Activated CD4-positive, alpha-beta T cell treated with anti-CD3 and anti-CD28 coated beads, Interleukin-2, amount 50 U/mL, for 16 hours (primary cell): ENCODE results near the gene SLC27A2.
"Not testable (repeated sequence)": the region's sequence is repeated elsewhere in the genome, so short reads cannot be mapped to it uniquely, and the experiment has no call there.

Experiments used
- DNase-seq: peaks from one replicate; pipeline ENCODE4 v3.0.0-alpha.2; 2020

SLC27A2 gene

GRCh38 chr15:50181969-50182218, at the start of gene SLC27A2:
TSS of gene SLC27A2 (plus strand) at chr15:50182196. CDS start at chr15:50182428, 232 bp downstream.
- no peak for DNase-seq

GRCh38 chr15:50132251-50132984, 49.6 kb upstream of the SLC27A2 start:
- DNase-seq: not testable (repeated sequence)

- no peak for DNase-seq
Measured at GRCh38 chr15:50134524-50135024, 47.4 kb upstream of the SLC27A2 start.

GRCh38 chr15:50135031-50135551, 46.9 kb upstream of the SLC27A2 start:
- DNase-seq: peak; percentile 94

- peak; percentile 78 for DNase-seq
Measured at GRCh38 chr15:50137330-50137761, 44.6 kb upstream of the SLC27A2 start.

GRCh38 chr15:50137893-50138292, 44.1 kb upstream of the SLC27A2 start:
- DNase-seq: peak; percentile 37

- DNase-seq: no peak
Measured at GRCh38 chr15:50138391-50138790, 43.6 kb upstream of the SLC27A2 start.

- DNase-seq: no peak
Measured at GRCh38 chr15:50140098-50140497, 41.9 kb upstream of the SLC27A2 start.

- DNase-seq: no peak
Measured at GRCh38 chr15:50140983-50141382, 41.0 kb upstream of the SLC27A2 start.

- no peak for DNase-seq
Measured at GRCh38 chr15:50141856-50142255, 40.1 kb upstream of the SLC27A2 start.

GRCh38 chr15:50143255-50143860, 38.6 kb upstream of the SLC27A2 start:
- DNase-seq: no peak

- no peak for DNase-seq
Measured at GRCh38 chr15:50144341-50145120, 37.5 kb upstream of the SLC27A2 start.

- peak; percentile 59 for DNase-seq
Measured at GRCh38 chr15:50145451-50145872, 36.5 kb upstream of the SLC27A2 start.

- DNase-seq: no peak
Measured at GRCh38 chr15:50146632-50147031, 35.4 kb upstream of the SLC27A2 start.

GRCh38 chr15:50148362-50148963, 33.5 kb upstream of the SLC27A2 start:
- DNase-seq: no peak

- DNase-seq: no peak
Measured at GRCh38 chr15:50149090-50149489, 32.9 kb upstream of the SLC27A2 start.

GRCh38 chr15:50150349-50150748, 31.6 kb upstream of the SLC27A2 start:
- DNase-seq: peak; percentile 55

GRCh38 chr15:50150851-50151250, 31.1 kb upstream of the SLC27A2 start:
- no peak for DNase-seq

GRCh38 chr15:50151476-50151875, 30.5 kb upstream of the SLC27A2 start:
- no peak for DNase-seq

GRCh38 chr15:50158236-50158635, 23.8 kb upstream of the SLC27A2 start:
- not testable (repeated sequence) for DNase-seq

- DNase-seq: no peak
Measured at GRCh38 chr15:50162969-50163718, 18.9 kb upstream of the SLC27A2 start.

- no peak for DNase-seq
Measured at GRCh38 chr15:50163719-50164410, 18.1 kb upstream of the SLC27A2 start.
